Erythroblast (primary cell): ENCODE results near the gene DLX3.

Source experiments
- GATA1 ChIP-seq: IDR thresholded peaks from 2 replicates; pipeline ENCODE4 v1.6.1; 2011; ENCODE audit warnings: low read depth, mild to moderate bottlenecking, control low read depth, low read length, moderate library complexity
- POLR2A ChIP-seq: IDR thresholded peaks from 2 replicates; pipeline ENCODE4 v1.6.1; 2011; ENCODE audit warnings: mild to moderate bottlenecking, low read length

GRCh38 chr17:49987290-49987585 lies 7.8 kb downstream of the DLX3 start:
- TF ChIP-seq POLR2A (no peak), GATA1 (no peak)
